GM12892 (cell line): Measurements from ENCODE around the gene FAM98C.

Experiments
- DNase-seq: peaks from one replicate; pipeline ENCODE4 v3.0.0; 2011; ENCODE audit not compliant: insufficient read length
- FAIRE-seq: peaks from 2 replicates; lab custom pipeline; 2011; peaks lifted over from hg19 to GRCh38; lab: Jason Lieb, UNC
- POLR2A ChIP-seq: IDR thresholded peaks from 2 replicates; pipeline ENCODE4 v1.6.1; 2011; ENCODE audit warnings: low read depth, low read length, control low read depth
- POLR2AphosphoS5 ChIP-seq: IDR thresholded peaks from 2 replicates; pipeline ENCODE4 v1.6.1; 2011; ENCODE audit warnings: low read depth, low read length, control low read depth
- TAF1 ChIP-seq: IDR thresholded peaks from 2 replicates; pipeline ENCODE4 v1.6.1; 2011; ENCODE audit warnings: low read depth, mild to moderate bottlenecking, control low read depth, low read length, borderline replicate concordance

FAM98C gene

GRCh38 chr19:38452430-38453366 is 49.8 kb downstream of the FAM98C start:
- FAIRE-seq (no peak), DNase-seq (no peak)
- TF ChIP-seq TAF1 (no peak), POLR2A (no peak), POLR2AphosphoS5 (no peak)

- no peak for FAIRE-seq
- no peak for DNase-seq
- no peak for TF ChIP-seq POLR2A
- TF ChIP-seq POLR2AphosphoS5, result no peak
- no peak for TF ChIP-seq TAF1
Observed at GRCh38 chr19:38453596-38453995, 50.7 kb downstream of the FAM98C start.

- DNase-seq, result no peak
- TF ChIP-seq POLR2AphosphoS5 (no peak), POLR2A (no peak), TAF1 (no peak)
- FAIRE-seq, result no peak
Observed at GRCh38 chr19:38455031-38455430, 52.1 kb downstream of the FAM98C start.

- DNase-seq (no peak), FAIRE-seq (no peak)
- no peak for TF ChIP-seq POLR2AphosphoS5
- TF ChIP-seq TAF1, result no peak
- no peak for TF ChIP-seq POLR2A
Observed at GRCh38 chr19:38457202-38457601, 54.3 kb downstream of the FAM98C start.

GRCh38 chr19:38457690-38458405 is 55.0 kb downstream of the FAM98C start:
- DNase-seq (no peak), FAIRE-seq (no peak)
- TF ChIP-seq POLR2AphosphoS5 (no peak), TAF1 (no peak), POLR2A (no peak)
